22Rv1 (cell line): ENCODE measurements around the gene TMEM8B.
"Not testable (repeated sequence)": the region's sequence is repeated elsewhere in the genome, so short reads cannot be mapped to it uniquely, and the experiment has no call there.

ENCODE experiments used
- H3K27ac ChIP-seq: fragments of 450-650 bp; 2 replicates; pipeline ENCODE4 v1.5.1; 2017
- ZFX ChIP-seq: fragments of 450-650 bp; IDR thresholded peaks from 2 replicates; pipeline ENCODE4 v1.6.1; 2017; ENCODE audit warnings: antibody characterized with exemption, borderline replicate concordance
- TF ChIP-seq, protein P1 (sequence below): fragments of 450-650 bp; IDR thresholded peaks from 2 replicates; pipeline ENCODE4 v1.5.1; 2017; ENCODE audit warnings: mild to moderate bottlenecking

Gene TMEM8B

GRCh38 chr9:35882263-35882848 lies 53.3 kb downstream of the TMEM8B start:
- no peak overlapping the region for H3K27ac ChIP-seq
- TF ChIP-seq, protein P1, sequence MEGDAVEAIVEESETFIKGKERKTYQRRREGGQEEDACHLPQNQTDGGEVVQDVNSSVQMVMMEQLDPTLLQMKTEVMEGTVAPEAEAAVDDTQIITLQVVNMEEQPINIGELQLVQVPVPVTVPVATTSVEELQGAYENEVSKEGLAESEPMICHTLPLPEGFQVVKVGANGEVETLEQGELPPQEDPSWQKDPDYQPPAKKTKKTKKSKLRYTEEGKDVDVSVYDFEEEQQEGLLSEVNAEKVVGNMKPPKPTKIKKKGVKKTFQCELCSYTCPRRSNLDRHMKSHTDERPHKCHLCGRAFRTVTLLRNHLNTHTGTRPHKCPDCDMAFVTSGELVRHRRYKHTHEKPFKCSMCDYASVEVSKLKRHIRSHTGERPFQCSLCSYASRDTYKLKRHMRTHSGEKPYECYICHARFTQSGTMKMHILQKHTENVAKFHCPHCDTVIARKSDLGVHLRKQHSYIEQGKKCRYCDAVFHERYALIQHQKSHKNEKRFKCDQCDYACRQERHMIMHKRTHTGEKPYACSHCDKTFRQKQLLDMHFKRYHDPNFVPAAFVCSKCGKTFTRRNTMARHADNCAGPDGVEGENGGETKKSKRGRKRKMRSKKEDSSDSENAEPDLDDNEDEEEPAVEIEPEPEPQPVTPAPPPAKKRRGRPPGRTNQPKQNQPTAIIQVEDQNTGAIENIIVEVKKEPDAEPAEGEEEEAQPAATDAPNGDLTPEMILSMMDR, result peak; percentile 99
- TF ChIP-seq ZFX, result no peak

- TF ChIP-seq ZFX, result no peak
- TF ChIP-seq, protein P1, result no peak
- no peak overlapping the region for H3K27ac ChIP-seq
These were observed 54.0 kb downstream of the TMEM8B start for GRCh38 chr9:35882996-35883395.

DNA sequence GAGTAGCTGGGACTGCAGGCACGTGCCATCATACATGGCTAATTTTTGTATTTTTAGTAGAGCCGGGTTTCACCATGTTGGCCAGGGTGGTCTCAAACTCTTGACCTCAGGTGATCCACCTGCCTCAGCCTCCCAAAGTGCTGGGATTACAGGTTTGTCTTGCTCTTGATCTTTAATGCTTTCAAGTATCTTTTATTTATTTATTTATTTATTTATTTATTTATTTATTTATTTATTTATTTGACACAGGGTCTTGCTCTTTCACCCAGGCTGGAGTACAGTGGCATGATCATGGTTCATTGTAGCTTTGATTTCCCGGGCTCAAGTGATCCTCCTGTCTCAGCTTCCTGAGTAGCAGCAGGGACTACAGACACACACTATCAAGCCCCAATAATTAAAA lies 55.9 kb downstream of the TMEM8B start:
- not testable (repeated sequence) for H3K27ac ChIP-seq

DNA sequence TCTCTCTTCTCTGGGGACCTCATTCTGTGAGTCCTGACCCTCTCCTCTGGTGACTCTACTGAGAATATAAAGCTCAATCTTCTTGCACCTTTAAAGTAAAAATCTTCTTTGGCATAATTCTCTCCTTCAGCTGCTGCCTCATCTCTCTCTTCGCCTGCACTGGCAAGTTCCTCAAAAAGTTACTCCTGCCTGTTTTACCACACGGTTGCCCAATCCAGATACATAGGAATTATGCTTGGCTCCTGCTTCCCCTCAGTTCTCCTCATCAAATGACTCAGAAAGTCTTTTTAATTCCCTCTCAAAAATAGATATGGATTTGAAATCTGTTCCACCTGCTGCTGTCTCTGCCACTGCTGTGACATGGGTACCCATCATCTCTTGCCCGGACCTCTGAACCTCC lies 62.6 kb downstream of the TMEM8B start:
- H3K27ac ChIP-seq, result no peak overlapping the region
- TF ChIP-seq, protein P1, result no peak
- no peak for TF ChIP-seq ZFX

DNA sequence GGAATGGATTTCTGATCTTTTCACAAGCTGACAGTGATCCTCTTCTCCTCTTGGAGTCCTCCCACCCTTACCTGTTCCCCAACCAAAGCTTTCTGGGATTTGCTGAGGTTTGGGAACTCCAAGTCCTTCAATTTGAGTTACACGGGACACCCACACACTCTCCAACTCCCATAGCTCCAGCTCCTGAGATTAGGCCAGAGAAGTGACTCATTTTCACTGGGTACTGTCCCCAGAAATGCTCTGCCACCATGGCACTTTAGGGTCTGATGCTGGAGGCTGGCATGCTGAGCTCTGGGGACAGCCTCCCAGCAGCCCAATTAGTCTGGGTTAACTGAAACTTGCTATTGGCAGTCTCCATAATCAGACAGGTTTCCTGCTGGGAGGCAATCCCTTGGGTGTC lies 63.0 kb downstream of the TMEM8B start:
- TF ChIP-seq, protein P1, result no peak
- no peak overlapping the region for H3K27ac ChIP-seq

GRCh38 chr9:35896570-35896969 lies 67.5 kb downstream of the TMEM8B start:
- TF ChIP-seq, protein P1, result no peak
- TF ChIP-seq ZFX, result no peak
- no peak overlapping the region for H3K27ac ChIP-seq

DNA sequence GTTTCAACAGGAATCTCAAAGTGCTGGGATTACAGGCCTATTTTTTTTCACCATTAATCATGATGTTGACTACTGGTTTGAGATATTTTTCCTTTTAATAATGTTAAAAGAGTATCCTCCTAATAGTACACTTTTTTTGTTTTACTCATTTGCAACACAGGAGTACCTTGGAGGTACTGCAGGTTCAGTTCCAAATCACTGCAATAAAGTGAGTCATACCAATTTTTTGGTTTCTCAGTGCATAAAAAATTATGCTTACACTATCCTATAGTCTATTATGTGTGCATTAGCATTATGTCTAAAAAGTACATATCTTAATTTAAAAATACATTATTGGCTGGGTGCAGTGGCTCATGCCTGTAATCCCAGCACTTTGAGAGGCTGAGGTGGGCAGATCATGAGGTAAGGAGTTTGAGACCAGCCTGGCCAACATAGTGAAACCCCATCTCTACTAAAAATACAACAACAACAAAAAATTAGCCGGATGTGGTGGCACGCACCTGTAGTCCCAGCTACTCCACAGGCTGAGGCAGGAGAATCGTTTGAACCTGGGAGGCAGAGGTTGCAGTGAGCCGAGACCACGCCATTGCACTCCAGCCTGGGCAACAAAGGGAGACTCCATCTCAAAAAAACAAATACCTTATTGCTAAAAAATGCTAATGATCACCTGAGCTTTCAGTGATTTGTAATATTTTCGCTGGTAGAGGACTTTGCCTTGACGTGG lies 68.5 kb downstream of the TMEM8B start:
- not testable (repeated sequence) for H3K27ac ChIP-seq

GRCh38 chr9:35898337-35898736 lies 69.3 kb downstream of the TMEM8B start:
- TF ChIP-seq, protein P1, result no peak
- TF ChIP-seq ZFX, result no peak
- H3K27ac ChIP-seq, result no peak overlapping the region
